ENCODE results near the gene TTLL5.
"Not testable (repeated sequence)": the region's sequence is repeated elsewhere in the genome, so short reads cannot be mapped to it uniquely, and the experiment has no call there.

TTLL5 gene

GRCh38 chr14:75920421-75920820 lies 259.4 kb downstream of the TTLL5 start:
- not testable (repeated sequence) for DNase-seq

- DNase-seq, result not testable (repeated sequence)
Measured at GRCh38 chr14:75925141-75925840, 264.2 kb downstream of the TTLL5 start.

DNA sequence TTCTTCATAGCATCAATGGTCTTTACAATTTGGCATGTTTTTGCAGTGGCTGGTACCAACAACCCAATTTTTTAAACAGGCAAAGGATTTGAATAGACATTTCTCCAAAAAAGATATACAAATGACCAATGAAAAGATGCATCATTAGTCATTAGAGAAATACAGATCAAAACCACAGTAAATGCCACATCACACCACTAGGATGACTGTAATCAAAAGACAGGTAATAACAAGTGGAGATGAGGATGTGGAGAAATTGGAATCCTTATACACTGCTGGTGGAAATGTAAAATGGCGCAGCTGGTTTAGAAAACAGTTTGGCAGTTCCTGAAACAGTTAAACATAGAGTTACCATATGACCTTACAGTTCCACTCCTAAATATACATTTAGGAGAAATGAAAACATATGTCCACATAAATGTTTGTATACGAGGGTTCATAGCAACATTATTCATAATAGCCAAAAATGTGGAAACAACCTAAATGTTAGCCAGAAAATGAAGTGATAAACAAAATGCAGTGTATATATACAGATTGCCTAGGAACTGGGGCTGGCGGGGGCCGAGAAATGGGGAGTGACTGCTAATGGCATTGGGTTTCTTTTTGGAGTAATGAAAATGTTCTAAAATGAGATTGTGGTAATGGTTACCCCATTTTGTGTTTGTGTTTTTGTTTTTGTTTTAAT lies 265.5 kb downstream of the TTLL5 start:
- no peak for DNase-seq

DNA sequence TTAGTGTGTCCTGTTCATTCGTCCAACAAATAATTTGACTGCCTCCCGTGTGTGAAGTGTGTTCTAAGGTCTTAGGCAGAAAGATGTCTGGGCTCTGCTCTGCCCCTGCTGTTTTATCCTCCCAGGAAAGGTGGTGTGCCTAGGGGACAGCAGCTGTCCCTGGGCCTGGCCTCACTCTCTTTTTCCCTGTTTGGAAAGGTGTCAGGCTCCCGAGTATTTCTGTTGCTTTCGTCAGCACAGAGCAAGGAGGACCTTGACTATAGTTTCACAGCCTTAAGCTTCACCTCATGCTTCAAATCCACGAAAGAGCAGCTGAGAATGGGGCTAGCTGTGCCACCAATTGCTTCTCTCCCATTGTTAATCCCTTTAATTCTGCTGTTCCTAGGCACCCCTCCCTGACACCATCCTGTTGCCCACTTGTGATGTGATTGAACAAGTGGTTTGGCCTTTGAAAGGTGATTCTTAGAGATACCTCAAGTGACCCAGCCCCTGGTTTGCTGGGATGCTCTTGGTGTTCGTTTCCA lies 266.6 kb downstream of the TTLL5 start:
- DNase-seq, result no peak

DNA sequence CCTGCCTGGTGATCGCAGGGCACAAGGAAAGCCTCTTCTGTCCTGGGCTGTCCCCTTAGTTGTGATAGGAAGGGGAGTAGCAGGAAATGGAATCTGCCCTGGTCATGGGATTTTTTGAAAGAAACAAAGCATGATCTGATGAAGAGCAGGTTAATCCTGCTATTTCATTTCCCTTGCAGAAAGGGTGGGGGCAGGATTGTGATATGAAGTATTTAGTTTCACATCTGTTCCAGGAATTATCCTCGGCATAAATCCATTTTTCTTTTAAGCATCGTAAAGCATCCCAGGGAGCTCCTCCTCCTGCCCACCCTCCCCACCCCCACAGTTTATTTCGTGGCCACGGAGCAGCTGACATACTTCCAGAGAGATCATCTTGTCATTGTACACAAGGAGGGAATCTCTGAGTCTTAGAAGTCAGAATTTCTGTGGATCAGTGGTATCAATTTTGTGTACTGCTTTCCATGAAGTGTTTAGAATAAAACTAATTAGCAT lies 267.7 kb downstream of the TTLL5 start:
- no peak for DNase-seq

DNA sequence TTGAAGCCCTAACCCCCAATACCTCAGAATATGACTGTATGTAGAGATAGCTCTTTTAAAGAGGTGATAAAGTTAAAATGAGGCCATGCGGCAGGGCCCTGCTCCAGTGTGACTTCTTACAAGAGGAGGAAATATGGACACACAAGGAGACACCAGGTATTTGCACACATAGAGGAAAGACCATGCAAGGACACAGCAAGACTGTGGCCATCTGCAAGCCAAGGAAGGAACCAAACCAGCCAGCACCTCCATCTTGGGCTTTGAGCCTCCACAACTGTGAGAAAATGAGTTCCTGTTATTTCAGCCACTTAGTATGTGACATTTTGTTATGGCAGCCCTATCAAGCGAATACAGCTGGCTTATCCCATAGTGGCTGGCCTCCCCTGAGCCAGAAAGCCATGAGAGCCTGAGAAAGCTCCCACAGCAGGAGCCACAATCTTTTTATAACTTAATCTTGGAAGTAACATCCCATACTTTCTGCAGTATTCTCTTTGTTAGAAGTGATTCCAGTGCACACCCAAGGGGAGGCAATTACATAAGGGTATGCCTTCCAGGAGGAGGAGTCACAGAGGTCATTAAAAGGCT lies 272.8 kb downstream of the TTLL5 start:
- DNase-seq, result no peak

GRCh38 chr14:75934998-75935628 lies 274.1 kb downstream of the TTLL5 start:
- DNase-seq, result peak; percentile 38

DNA sequence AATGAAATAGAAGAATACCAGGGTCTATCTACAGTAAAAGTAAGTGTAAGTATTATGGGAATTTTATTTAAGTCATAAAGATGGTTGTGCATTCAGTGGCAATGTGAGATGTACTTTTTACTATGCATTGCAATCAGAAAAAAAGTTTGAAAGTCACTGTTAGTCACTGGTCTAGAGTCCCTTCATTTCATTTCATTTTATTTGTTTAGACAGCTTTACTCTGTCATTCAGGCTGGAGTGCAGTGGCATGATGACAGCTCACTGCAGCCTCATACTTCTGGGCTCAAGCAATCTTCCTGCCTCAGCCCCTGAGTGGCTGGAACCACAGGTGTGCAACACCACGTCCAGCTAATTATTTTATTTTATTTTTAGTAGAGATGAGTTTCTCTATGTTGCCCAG lies 278.2 kb downstream of the TTLL5 start:
- no peak for DNase-seq

DNA sequence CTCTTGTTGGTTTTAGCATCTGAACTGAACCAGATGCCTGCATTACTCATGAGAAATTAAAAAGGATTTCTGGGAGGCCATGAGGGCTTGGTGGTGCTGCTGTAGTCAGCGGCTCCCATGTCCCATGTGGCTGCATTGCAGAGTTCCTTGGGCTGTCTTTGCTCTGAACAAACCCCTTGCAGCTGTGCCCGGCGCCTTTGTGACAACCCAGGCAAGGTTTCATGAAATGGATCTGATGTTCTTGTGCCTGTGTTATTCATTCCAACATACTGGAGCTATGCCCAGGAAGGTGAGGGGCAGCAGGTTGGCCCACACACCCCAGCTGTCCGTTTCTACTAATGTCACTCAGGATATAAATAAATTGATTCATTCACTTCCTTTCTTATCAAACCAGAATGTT lies 280.0 kb downstream of the TTLL5 start:
- no peak for DNase-seq

- peak; percentile 35 for DNase-seq
Measured at GRCh38 chr14:75944607-75945241, 283.7 kb downstream of the TTLL5 start.

GRCh38 chr14:75946785-75947184 lies 285.7 kb downstream of the TTLL5 start:
- no peak for DNase-seq

GRCh38 chr14:75952489-75952888 lies 291.4 kb downstream of the TTLL5 start:
- no peak for DNase-seq

- no peak for DNase-seq
Measured at GRCh38 chr14:75959031-75959430, 298.0 kb downstream of the TTLL5 start.

GRCh38 chr14:75960231-75960630 lies 299.2 kb downstream of the TTLL5 start:
- DNase-seq, result no peak

DNA sequence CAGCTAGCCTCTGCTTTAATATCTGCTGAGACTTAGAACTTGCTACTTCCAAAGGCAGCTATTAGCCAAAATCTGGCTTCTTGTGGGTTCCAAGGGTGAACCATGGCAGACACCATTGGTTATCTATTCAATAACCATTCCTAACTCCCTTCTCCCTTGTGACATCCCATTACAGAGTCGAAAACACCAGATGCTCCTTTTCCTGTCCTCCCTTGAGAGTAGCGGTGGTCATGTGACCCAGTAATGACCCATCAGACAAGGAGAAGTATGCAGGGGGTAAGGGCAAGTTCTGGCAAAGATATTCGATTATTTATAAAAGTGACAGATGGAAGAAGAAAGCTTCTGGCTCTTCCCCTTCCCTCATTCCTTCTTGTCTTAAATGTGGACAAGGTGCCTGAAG lies 300.6 kb downstream of the TTLL5 start:
- no peak for DNase-seq

- DNase-seq, result no peak
Measured at GRCh38 chr14:75967866-75968265, 306.8 kb downstream of the TTLL5 start.

DNA sequence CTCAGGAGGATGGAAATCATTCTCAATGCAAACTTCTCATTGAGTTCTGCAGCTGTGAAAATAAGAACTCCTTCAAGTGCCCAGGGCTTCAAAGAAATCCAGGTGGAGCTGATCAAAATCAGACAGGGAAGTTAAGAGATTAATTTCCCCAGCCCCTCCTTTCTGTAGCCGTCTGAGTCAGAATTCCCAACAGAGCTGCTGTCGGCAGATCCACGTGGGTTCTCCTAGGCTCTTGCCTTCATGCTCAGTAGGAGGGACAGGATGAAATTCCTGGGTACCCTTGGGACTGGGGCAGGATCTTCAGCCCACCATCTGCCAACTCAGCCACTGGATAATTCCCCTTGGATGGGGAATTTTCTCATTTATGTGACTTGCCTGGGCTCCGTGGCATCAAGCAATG lies 307.4 kb downstream of the TTLL5 start:
- DNase-seq, result no peak

DNA sequence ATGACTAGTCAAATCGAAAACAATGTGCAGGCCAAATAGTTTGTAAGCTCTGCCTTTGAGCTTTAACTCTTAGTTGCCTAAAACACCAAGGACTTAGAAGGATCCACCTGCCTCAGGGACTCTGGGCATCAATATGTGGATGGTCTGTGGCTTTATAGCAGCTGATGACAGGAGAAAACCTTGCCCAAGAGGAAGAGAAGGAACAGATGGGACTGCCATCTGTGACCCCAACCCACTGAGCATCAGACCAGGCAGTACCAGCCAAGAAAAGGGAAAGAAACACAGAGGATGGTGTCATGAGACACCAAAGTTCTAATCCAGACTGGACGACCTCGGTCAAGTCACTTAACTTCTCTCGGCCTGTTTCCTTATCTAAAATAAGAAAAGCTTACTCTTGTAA lies 308.1 kb downstream of the TTLL5 start:
- DNase-seq, result no peak

GRCh38 chr14:75969891-75970290 lies 308.8 kb downstream of the TTLL5 start:
- DNase-seq, result no peak

DNA sequence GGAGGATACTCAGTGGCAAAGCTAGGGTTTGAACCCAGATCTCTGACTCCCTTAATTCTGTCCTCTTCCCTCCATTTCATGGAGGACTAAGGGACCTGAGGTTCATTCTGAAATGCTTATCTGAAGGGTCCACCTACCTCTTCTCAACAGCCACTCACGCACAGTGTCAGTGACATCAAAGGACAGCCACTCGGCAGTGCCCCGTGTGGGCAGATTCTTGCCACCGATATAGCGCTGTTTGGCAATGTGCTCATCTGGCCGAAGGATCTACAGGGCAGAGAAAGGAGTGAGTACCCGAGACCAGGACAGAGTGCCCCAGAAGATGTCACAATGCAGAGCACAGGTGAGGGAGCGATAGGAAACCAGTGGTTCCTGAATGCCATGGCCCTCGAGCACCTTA lies 309.9 kb downstream of the TTLL5 start:
- DNase-seq, result no peak

DNA sequence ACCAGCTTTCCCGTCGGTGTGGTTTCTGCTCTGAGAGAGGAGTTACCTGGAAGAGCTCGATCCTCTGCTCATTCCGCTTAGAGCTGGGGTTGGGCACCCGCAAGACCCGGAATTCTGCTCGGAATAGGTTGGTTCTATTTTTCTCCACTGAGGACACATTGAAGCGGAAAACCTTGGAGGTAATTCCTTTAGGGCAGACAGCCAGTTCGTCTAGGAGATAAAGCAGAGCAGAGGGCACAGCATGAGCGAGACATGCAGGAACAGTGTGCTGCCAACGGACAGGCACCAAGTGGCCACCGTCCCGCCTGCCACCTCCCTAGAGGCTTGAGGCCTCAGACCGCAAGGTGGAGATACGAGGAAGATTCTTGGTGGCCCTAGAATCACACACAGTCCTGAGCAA lies 310.5 kb downstream of the TTLL5 start:
- no peak for DNase-seq

DNA sequence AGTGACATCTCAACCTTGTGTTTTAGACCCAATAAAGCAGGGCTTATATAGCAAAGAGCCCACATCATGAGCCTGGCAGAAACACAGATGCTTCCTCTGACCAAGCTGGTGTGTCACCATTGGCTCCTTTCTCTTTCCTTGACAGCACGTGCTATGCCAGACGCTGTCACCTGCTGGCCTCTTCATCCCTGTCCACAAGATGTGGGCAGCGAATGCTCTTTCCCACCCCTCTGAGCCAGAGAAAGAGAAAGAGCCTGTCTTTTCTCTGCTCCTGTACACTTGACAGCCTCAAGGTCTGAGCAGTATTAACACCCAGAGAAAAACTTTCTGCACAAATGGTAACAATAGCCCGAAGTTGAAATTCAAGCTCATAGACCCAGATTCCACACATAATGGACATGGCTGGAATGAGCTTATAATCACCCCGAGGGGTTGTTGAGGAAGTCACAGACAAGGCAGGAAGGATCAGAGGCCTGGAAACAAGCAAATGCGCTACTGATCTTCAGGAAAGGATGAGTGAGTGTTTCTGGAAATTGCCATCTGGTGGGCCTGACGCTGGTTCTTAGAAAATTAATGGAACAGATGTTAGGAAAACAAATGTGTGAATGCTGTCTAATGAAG lies 311.9 kb downstream of the TTLL5 start:
- DNase-seq, result no peak

Measured in hematopoietic multipotent progenitor cell treated with erythropoietin and hydrocortisone succinate and interleukin-3 and kit ligand, for 8 days (in vitro differentiated cells).